ENCODE data around the gene TNIP1.

Gene TNIP1

GRCh38 chr5:151022511-151023018 is 58.3 kb downstream of the TNIP1 start:
- no peak for DNase-seq (ENCODE audit: low read depth)

- DNase-seq (ENCODE audit: low read depth), result no peak
Measured at GRCh38 chr5:151021746-151022145, 59.1 kb downstream of the TNIP1 start.

GRCh38 chr5:151020304-151021110 is 60.3 kb downstream of the TNIP1 start, which contains the start of gene GPX3:
TSS of gene GPX3 (plus strand) at chr5:151020591. CDS start at chr5:151020655, 64 bp downstream.
- DNase-seq (ENCODE audit: low read depth), result peak; percentile 54

GRCh38 chr5:151019331-151019730 is 61.5 kb downstream of the TNIP1 start:
- no peak for DNase-seq (ENCODE audit: low read depth)

GRCh38 chr5:151018846-151019245 is 62.0 kb downstream of the TNIP1 start:
- DNase-seq (ENCODE audit: low read depth), result no peak

- no peak for DNase-seq (ENCODE audit: low read depth)
Measured at GRCh38 chr5:151017897-151018296, 62.9 kb downstream of the TNIP1 start.

GRCh38 chr5:151016700-151017099 is 64.1 kb downstream of the TNIP1 start:
- no peak for DNase-seq (ENCODE audit: low read depth)

- DNase-seq (ENCODE audit: low read depth), result no peak
Measured at GRCh38 chr5:151015974-151016587, 64.8 kb downstream of the TNIP1 start.

- no peak for DNase-seq (ENCODE audit: low read depth)
Measured at GRCh38 chr5:151014680-151015343, 66.0 kb downstream of the TNIP1 start.

GRCh38 chr5:151012862-151013261 is 68.0 kb downstream of the TNIP1 start:
- no peak for DNase-seq (ENCODE audit: low read depth)

- DNase-seq (ENCODE audit: low read depth), result no peak
Measured at GRCh38 chr5:151008906-151009305, 71.9 kb downstream of the TNIP1 start.

GRCh38 chr5:151008210-151008491 is 72.7 kb downstream of the TNIP1 start:
- no peak for DNase-seq (ENCODE audit: low read depth)

- DNase-seq (ENCODE audit: low read depth), result no peak
Measured at GRCh38 chr5:151007430-151008209, 73.2 kb downstream of the TNIP1 start.

GRCh38 chr5:151006704-151007334 is 74.0 kb downstream of the TNIP1 start:
- DNase-seq (ENCODE audit: low read depth), result no peak

- no peak for DNase-seq (ENCODE audit: low read depth)
Measured at GRCh38 chr5:151005950-151006576, 74.8 kb downstream of the TNIP1 start.

GRCh38 chr5:151005187-151005949 is 75.5 kb downstream of the TNIP1 start:
- no peak for DNase-seq (ENCODE audit: low read depth)

GRCh38 chr5:151004499-151004898 is 76.3 kb downstream of the TNIP1 start:
- no peak for DNase-seq (ENCODE audit: low read depth)

- no peak for DNase-seq (ENCODE audit: low read depth)
Measured at GRCh38 chr5:151003503-151003860, 77.4 kb downstream of the TNIP1 start.

- DNase-seq (ENCODE audit: low read depth), result no peak
Measured at GRCh38 chr5:151002681-151003502, 77.9 kb downstream of the TNIP1 start.

GRCh38 chr5:151002250-151002649 is 78.6 kb downstream of the TNIP1 start:
- DNase-seq (ENCODE audit: low read depth), result peak; percentile 33

Data from iris pigment epithelial cell (primary cell).